IMR-90 (cell line): Measurements from ENCODE around the gene MXD4. TPM values are rescaled to one million over a fixed set of nuclear protein-coding genes. Genes with fewer than 3 reads are reported as not detected.

Experiments
- ATAC-seq: fragments of 200-7000 bp; cut with Tn5 transposase; 2 replicates; pipeline ENCODE4 v1.9.1; 2020; ENCODE audit warnings: low read depth, mild to moderate bottlenecking, moderate library complexity
- BruUV-seq: library from RNA; stranded (reverse); fragments of 400-500 nt; replicated peaks from 2 replicates; lab custom pipeline; 2021; lab: Mats Ljungman, UMichigan
- CTCF ChIA-PET: fragments of 300-600 bp; formaldehyde crosslinking; extraction: SDS; loops from one replicate; lab custom pipeline; 2021; ENCODE audit warnings: antibody characterized with exemption; lab: Yijun Ruan, JAX
- POLR2A ChIA-PET: fragments of 300-600 bp; sonication (Branson Sonifier 250); formaldehyde crosslinking; loops from one replicate; lab custom pipeline; 2022; ENCODE audit warnings: antibody characterized with exemption; ENCODE audit not compliant: unreplicated experiment; lab: Charles Lee
- DNase-seq: peaks from one replicate; pipeline ENCODE4 v3.0.0; 2013
- H2AFZ ChIP-seq: replicated peaks from 2 replicates; pipeline ENCODE3; 2013; ENCODE audit warnings: low read length, mild to moderate bottlenecking; ENCODE audit not compliant: poor library complexity
- H2AK5ac ChIP-seq: 2 replicates; pipeline ENCODE4 v1.6.1; 2013; ENCODE audit warnings: low read depth, low read length, inconsistent platforms
- H2AK9ac ChIP-seq: replicated peaks from 2 replicates; pipeline ENCODE3; 2013; ENCODE audit warnings: mild to moderate bottlenecking, low read depth, low read length, moderate library complexity; ENCODE audit not compliant: poor library complexity
- H2BK120ac ChIP-seq: 2 replicates; pipeline ENCODE4 v1.6.1; 2013; ENCODE audit warnings: low read depth, low read length, inconsistent platforms
- H2BK15ac ChIP-seq: 3 replicates; pipeline ENCODE4 v1.6.1; 2013; ENCODE audit warnings: low read depth, low read length, inconsistent platforms
- H2BK20ac ChIP-seq: 2 replicates; pipeline ENCODE4 v1.6.1; 2013; ENCODE audit warnings: low read depth, mild to moderate bottlenecking, inconsistent platforms, low read length, moderate library complexity
- H2BK5ac ChIP-seq: 2 replicates; pipeline ENCODE4 v1.6.1; 2013; ENCODE audit warnings: mild to moderate bottlenecking, low read depth, low read length, inconsistent platforms; ENCODE audit not compliant: poor library complexity, severe bottlenecking
- H3K14ac ChIP-seq: replicated peaks from 2 replicates; pipeline ENCODE4 v1.6.1; 2013; ENCODE audit warnings: low read depth, low read length, inconsistent platforms
- H3K18ac ChIP-seq: 2 replicates; pipeline ENCODE4 v1.6.1; 2013; ENCODE audit warnings: low read depth, low read length, control low read depth
- H3K23ac ChIP-seq: 2 replicates; pipeline ENCODE4 v1.6.1; 2013; ENCODE audit warnings: low read depth, low read length, inconsistent platforms
- H3K27ac ChIP-seq: 2 replicates; pipeline ENCODE4 v1.5.1; 2013; ENCODE audit warnings: mild to moderate bottlenecking, control low read depth, low read length; ENCODE audit not compliant: insufficient read depth
- H3K27me3 ChIP-seq: 2 replicates; pipeline ENCODE4 v1.6.1; 2013; ENCODE audit warnings: low read length; ENCODE audit not compliant: control insufficient read depth, insufficient read depth
- H3K36me3 ChIP-seq: 2 replicates; pipeline ENCODE4 v1.6.1; 2013; ENCODE audit warnings: low read length, mixed read lengths; ENCODE audit not compliant: control insufficient read depth, insufficient read depth
- H3K4ac ChIP-seq: 2 replicates; pipeline ENCODE4 v1.6.1; 2013; ENCODE audit warnings: low read depth, low read length, inconsistent platforms
- H3K4me1 ChIP-seq: 2 replicates; pipeline ENCODE4 v1.6.1; 2013; ENCODE audit warnings: low read length, mixed read lengths; ENCODE audit not compliant: control insufficient read depth, insufficient read depth
- H3K4me2 ChIP-seq: 2 replicates; pipeline ENCODE4 v1.6.1; 2013; ENCODE audit warnings: low read depth, mild to moderate bottlenecking, control low read depth, low read length, moderate library complexity
- H3K4me3 ChIP-seq: 2 replicates; pipeline ENCODE4 v1.5.1; 2013; ENCODE audit warnings: low read depth, mild to moderate bottlenecking, control low read depth, low read length, moderate library complexity; ENCODE audit not compliant: insufficient read depth
- H3K56ac ChIP-seq: 2 replicates; pipeline ENCODE4 v1.6.1; 2013; ENCODE audit warnings: low read length, inconsistent platforms; ENCODE audit not compliant: insufficient read depth; ENCODE audit errors: extremely low read depth
- H3K79me1 ChIP-seq, 2 experiments: 2 replicates each; pipeline ENCODE4 v1.6.1; 2013; ENCODE audit warnings: low read length in 2 of 2, inconsistent platforms in 1 of 2, low read depth in 1 of 2
- H3K9ac ChIP-seq: 2 replicates; pipeline ENCODE4 v1.6.1; 2013; ENCODE audit warnings: low read depth, low read length, control low read depth
- H3K9me1 ChIP-seq: 2 replicates; pipeline ENCODE4 v1.6.1; 2013; ENCODE audit warnings: low read length, inconsistent platforms; ENCODE audit not compliant: insufficient read depth
- H3K9me3 ChIP-seq: 2 replicates; pipeline ENCODE4 v1.6.1; 2013; ENCODE audit warnings: low read length; ENCODE audit not compliant: control insufficient read depth, insufficient read depth
- H4K20me1 ChIP-seq: 2 replicates; pipeline ENCODE4 v1.6.1; 2013; ENCODE audit warnings: low read length, inconsistent platforms; ENCODE audit not compliant: insufficient read depth
- H4K5ac ChIP-seq: 2 replicates; pipeline ENCODE4 v1.6.1; 2013; ENCODE audit warnings: mild to moderate bottlenecking, low read depth, low read length, control low read depth
- H4K8ac ChIP-seq, 2 experiments: 2 replicates each; pipeline ENCODE4 v1.6.1; 2013; ENCODE audit warnings: low read depth in 2 of 2, low read length in 2 of 2, control low read depth in 1 of 2, inconsistent platforms in 1 of 2
- H4K91ac ChIP-seq: 2 replicates; pipeline ENCODE4 v1.6.1; 2013; ENCODE audit warnings: low read depth, low read length, inconsistent platforms; ENCODE audit not compliant: insufficient read depth
- CHD1 ChIP-seq: IDR thresholded peaks from 2 replicates; pipeline ENCODE4 v1.6.1; 2012; ENCODE audit warnings: low read depth, low read length, improper control_type of control experiment
- MAFK ChIP-seq: IDR thresholded peaks from 2 replicates; pipeline ENCODE4 v1.6.1; 2012; ENCODE audit warnings: low read depth, low read length, improper control_type of control experiment
- NFE2L2 ChIP-seq: fragments of 150-350 bp; IDR thresholded peaks from 2 replicates; pipeline ENCODE4 v1.6.1; 2016; ENCODE audit warnings: low read depth, mild to moderate bottlenecking, low read length
- POLR2A ChIP-seq: IDR thresholded peaks from 2 replicates; pipeline ENCODE4 v1.6.1; 2012; ENCODE audit warnings: mild to moderate bottlenecking, low read depth, low read length
- RFX5 ChIP-seq: IDR thresholded peaks from 2 replicates; pipeline ENCODE4 v1.8.0; 2012; ENCODE audit warnings: low read depth, mild to moderate bottlenecking, low read length, moderate library complexity
- WGBS, 2 experiments: methylation state at CpG; one replicate each; pipeline versions ENCODE4 v1.1.5 to v1.1.7; 2013; ENCODE audit warnings: missing lambda C conversion rate in 2 of 2; ENCODE audit not compliant: insufficient read length in 1 of 2; ENCODE audit errors: extremely low coverage in 2 of 2; 5-methylcytosine and 5-hydroxymethylcytosine counted together
- dilution Hi-C: fragments of 300-500 bp; cut with HindIII; formaldehyde crosslinking; loops from one replicate; pipeline ENCODE4 v1.14.3; 2018; ENCODE audit warnings: low sequenced_read_pairs; ENCODE audit not compliant: unreplicated experiment
- in situ Hi-C: fragments of 300-500 bp; cut with MboI; formaldehyde crosslinking; loops from 3 replicates; pipeline ENCODE4 v1.14.3; 2019; ENCODE audit warnings: low sequenced_read_pairs, inconsistent platforms, mixed read lengths
- intact Hi-C: fragments of 100-400 bp; cut with micrococcal nuclease; formaldehyde crosslinking; loops from 2 replicates; pipeline ENCODE4 v1.10.0; 2022
- polyA plus RNA-seq, 3 experiments: library from polyadenylated mRNA; depleted of rRNA; stranded (reverse); fragments of >200 nt; gene quantifications; 2 replicates each; pipeline ENCODE4 v1.2.3, GENCODE V29; 2012; ENCODE audit warnings: low replicate concordance in 1 of 3
- total RNA-seq: library from RNA; depleted of rRNA; stranded (reverse); fragments of >200 nt; gene quantifications from 2 replicates; pipeline ENCODE4 v1.2.3, GENCODE V29; 2012

MXD4 gene
- total and polyA plus RNA-seq, 2 of the 4 experiments (the other 2 are of a cell fraction), result 22.8 to 54.4 TPM

- TF ChIP-seq POLR2A (no peak), RFX5 (no peak), NFE2L2 (no peak)
These were observed 5.9 kb upstream of the MXD4 start (continued) for GRCh38 chr4:2267841-2268240.

- Histone ChIP-seq H3K27me3 (no peaks in the 10 kb centered on the region; the same call in 1 of the 2 replicates), H3K36me3 (no peaks in the 10 kb centered on the region), H2AK9ac (no peak overlapping the region), H2AK5ac (no peak overlapping the region; the same call in 1 of the 2 replicates), H3K4me1 (peaks cover 3% of the 10 kb centered on the region; the same call in 1 of the 2 replicates), H3K23ac (no peak overlapping the region), H3K18ac (no peak overlapping the region), H3K56ac (no peak overlapping the region), H4K20me1 (no peaks in the 10 kb centered on the region), H4K91ac (no peak overlapping the region), H3K9ac (no peak overlapping the region), H2BK20ac (no peak overlapping the region), H2BK120ac (no peak overlapping the region), H4K8ac (no peak overlapping the region), H3K9me3 (no peaks in the 10 kb centered on the region), H3K27ac (no peak overlapping the region), H3K4me2 (no peak overlapping the region), H4K5ac (no peak overlapping the region), H2BK15ac (no peak overlapping the region), H3K9me1 (no peaks in the 10 kb centered on the region), H3K4me3 (no peak overlapping the region), H2BK5ac (no peak overlapping the region), H3K4ac (no peak overlapping the region), H2AFZ (no peak overlapping the region), H3K79me1 (peaks cover 0 to 3% of the 10 kb centered on the region in 2 experiments; a peak in 1 of 4 replicates), H3K14ac (no peak overlapping the region)
- ChIA-PET CTCF (no interaction called here), POLR2A (no interaction called here)
- TF ChIP-seq CHD1 (no peak), MAFK (no peak)
- ATAC-seq, result no peak
- dilution Hi-C loops (no loop called here), intact Hi-C loops (loop anchor here (10.0 kb wide), 1 partner anchor 147 kb away; the partner anchor contains the start of genes CFAP99 and ZFYVE28), in situ Hi-C loops (no loop called here)
- no CpG with 5 or more reads among the region's 18 CpGs for WGBS, 2 experiments
- no TSS peak for BruUV-seq
- DNase-seq, result no peak
These were observed 5.5 kb upstream of the MXD4 start for GRCh38 chr4:2267320-2267811.
